DND-41 (cell line): ENCODE measurements around the gene TGM1.

Experiments used
- ATAC-seq: fragments of 200-7000 bp; cut with Tn5 transposase; 3 replicates; pipeline ENCODE4 v1.9.1; 2021; ENCODE audit warnings: low read depth; ENCODE audit not compliant: insufficient read depth
- DNase-seq: peaks from one replicate; pipeline ENCODE4 v3.0.0-alpha.2; 2020
- H2AFZ ChIP-seq: 2 replicates; pipeline ENCODE4 v1.6.0; 2012; ENCODE audit warnings: low read depth, low read length
- H3K27ac ChIP-seq: 2 replicates; pipeline ENCODE4 v1.5.1; 2012; ENCODE audit warnings: low read length, inconsistent platforms
- H3K27me3 ChIP-seq: fragments of 200-600 bp; sonication (generic); 2 replicates; pipeline ENCODE4 v1.6.0; 2012; ENCODE audit warnings: low read length, mild to moderate bottlenecking, inconsistent platforms; ENCODE audit not compliant: insufficient read depth, poor library complexity
- H3K36me3 ChIP-seq: 2 replicates; pipeline ENCODE4 v1.5.1; 2012; ENCODE audit warnings: low read length, inconsistent platforms; ENCODE audit not compliant: insufficient read depth
- H3K4me1 ChIP-seq: 2 replicates; pipeline ENCODE4 v1.5.1; 2012; ENCODE audit warnings: mild to moderate bottlenecking, low read length; ENCODE audit not compliant: insufficient read depth
- H3K4me2 ChIP-seq: 2 replicates; pipeline ENCODE4 v1.6.0; 2012; ENCODE audit warnings: mild to moderate bottlenecking, moderate library complexity, low read length, inconsistent platforms; ENCODE audit not compliant: insufficient read depth
- H3K4me3 ChIP-seq, 2 experiments: fragments of 200-600 bp in 1 of 2; shearing (Covaris generic) in 1 of 2; 2 replicates each; pipeline ENCODE4 v1.5.1; 2012 to 2016; ENCODE audit warnings: inconsistent platforms in 2 of 2, low read length in 2 of 2, mild to moderate bottlenecking in 2 of 2, low read depth in 1 of 2, moderate library complexity in 1 of 2
- H3K79me2 ChIP-seq: 2 replicates; pipeline ENCODE4 v1.6.0; 2012; ENCODE audit warnings: low read length, inconsistent platforms; ENCODE audit not compliant: insufficient read depth
- H3K9ac ChIP-seq: 2 replicates; pipeline ENCODE4 v1.6.0; 2012; ENCODE audit warnings: low read depth, mild to moderate bottlenecking, inconsistent platforms, low read length, moderate library complexity
- H3K9me3 ChIP-seq: 2 replicates; pipeline ENCODE4 v1.5.1; 2012; ENCODE audit warnings: low read length, moderate library complexity, mild to moderate bottlenecking, inconsistent platforms; ENCODE audit not compliant: insufficient read depth, severe bottlenecking
- H4K20me1 ChIP-seq: 2 replicates; pipeline ENCODE4 v1.6.0; 2012; ENCODE audit warnings: low read length; ENCODE audit not compliant: insufficient read depth
- CTCF ChIP-seq: IDR thresholded peaks from 2 replicates; pipeline ENCODE4 v1.5.1; 2012; ENCODE audit warnings: borderline replicate concordance, low read length, moderate library complexity, mild to moderate bottlenecking; ENCODE audit not compliant: poor library complexity, severe bottlenecking; ENCODE audit errors: extremely low read depth
- EZH2 ChIP-seq: IDR thresholded peaks from 3 replicates; pipeline ENCODE4 v1.6.1; 2012; ENCODE audit warnings: borderline replicate concordance, low read depth, mild to moderate bottlenecking, moderate library complexity, low read length, inconsistent platforms; ENCODE audit not compliant: severe bottlenecking

Gene TGM1

GRCh38 chr14:24233538-24233866 lies 29.5 kb downstream of the TGM1 start:
- Histone ChIP-seq H3K79me2 (peaks cover 64% of the 10 kb centered on the region), H3K9ac (peak overlapping the region; percentile 67), H3K27me3 (no peaks in the 10 kb centered on the region), H2AFZ (no peak overlapping the region), H3K4me3 (peak overlapping the region; percentile 52 to 75), H3K9me3 (no peaks in the 10 kb centered on the region), H3K27ac (peak overlapping the region; percentile 89), H3K4me1 (peaks cover 44% of the 10 kb centered on the region), H3K36me3 (peaks cover 52% of the 10 kb centered on the region), H3K4me2 (peak overlapping the region; percentile 99), H4K20me1 (peaks cover 4% of the 10 kb centered on the region)
- DNase-seq (no peak), ATAC-seq (no peak)
- no peak for TF ChIP-seq EZH2
- TF ChIP-seq CTCF: no peak

- peak; percentile 58 for ATAC-seq
- no peaks in the 10 kb centered on the region for H3K9me3 ChIP-seq
- H3K4me3 ChIP-seq: peak within 1 kb of the TSS; percentile 52 to 75
- H3K36me3 ChIP-seq: peaks cover 52% of the 10 kb centered on the region
- no peak for DNase-seq
- peaks cover 4% of the 10 kb centered on the region; the same call in 1 of the 2 replicates for H4K20me1 ChIP-seq
- H3K4me1 ChIP-seq: peaks cover 42% of the 10 kb centered on the region
- TF ChIP-seq EZH2: no peak
- no peak for TF ChIP-seq CTCF
- H3K9ac ChIP-seq: peak within 1 kb of the TSS; percentile 67
- H3K27ac ChIP-seq: peak within 1 kb of the TSS; percentile 89
- H3K4me2 ChIP-seq: peak within 1 kb of the TSS; percentile 99
- H2AFZ ChIP-seq: peak within 1 kb of the TSS; percentile 80
- peaks cover 69% of the 10 kb centered on the region for H3K79me2 ChIP-seq
- no peaks in the 10 kb centered on the region for H3K27me3 ChIP-seq
Measured at GRCh38 chr14:24232645-24233537, 30.1 kb downstream of the TGM1 start, which contains the start of gene GMPR2. GMPR2 (plus strand) TSS chr14:24232929; CDS start chr14:24233254, 325 bp downstream.

GRCh38 chr14:24232121-24232644 lies 30.8 kb downstream of the TGM1 start, which contains the start of gene NEDD8:
NEDD8 (minus strand) TSS chr14:24232367; CDS start chr14:24232267, 100 bp downstream.
- H3K27ac ChIP-seq: peak within 1 kb of the TSS; percentile 89
- peak within 1 kb of the TSS; percentile 80 for H2AFZ ChIP-seq
- H4K20me1 ChIP-seq: peaks cover 4% of the 10 kb centered on the region; the same call in 1 of the 2 replicates
- TF ChIP-seq CTCF: no peak
- no peak for TF ChIP-seq EZH2
- H3K9ac ChIP-seq: peak within 1 kb of the TSS; percentile 67
- no peaks in the 10 kb centered on the region for H3K27me3 ChIP-seq
- no peaks in the 10 kb centered on the region for H3K9me3 ChIP-seq
- H3K4me3 ChIP-seq: peak within 1 kb of the TSS; percentile 52 to 75
- peaks cover 47% of the 10 kb centered on the region for H3K36me3 ChIP-seq
- peak; percentile 88 for ATAC-seq
- H3K4me1 ChIP-seq: peaks cover 42% of the 10 kb centered on the region
- H3K4me2 ChIP-seq: peak within 1 kb of the TSS; percentile 99
- DNase-seq: peak; percentile 93
- H3K79me2 ChIP-seq: peaks cover 76% of the 10 kb centered on the region
